Astrocyte (in vitro differentiated cells and primary cell): ENCODE measurements around the gene TNFSF8.

Experiments used
- EZH2 ChIP-seq: IDR thresholded peaks from 2 replicates; pipeline ENCODE4 v1.6.1; 2012; ENCODE audit warnings: mild to moderate bottlenecking, low read length, inconsistent platforms; ENCODE audit not compliant: insufficient read depth
- TF ChIP-seq, protein P1 (sequence below): IDR thresholded peaks from 2 replicates; pipeline ENCODE4 v1.5.1; 2011; ENCODE audit warnings: low read depth, mild to moderate bottlenecking, inconsistent platforms, low read length, moderate library complexity; ENCODE audit not compliant: insufficient read depth

DNA sequence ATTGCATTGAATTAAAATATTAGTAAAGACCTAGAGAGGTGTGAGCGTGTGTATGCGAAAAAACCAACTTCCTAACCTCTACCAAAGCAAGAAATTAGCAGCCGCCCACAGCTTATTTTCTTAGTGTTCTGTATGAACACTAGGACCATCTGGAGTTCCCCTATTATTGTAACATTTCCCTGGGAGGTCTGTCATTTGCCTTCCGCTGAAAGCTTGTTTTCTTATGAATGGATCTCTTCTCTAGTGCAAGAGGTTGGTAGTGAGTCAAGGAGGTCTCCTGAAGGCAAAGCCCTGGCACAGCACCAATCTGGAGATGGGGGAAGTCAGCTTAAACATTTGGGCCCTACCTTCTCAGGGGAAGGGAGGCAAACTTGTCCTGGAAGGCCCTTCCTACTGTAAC is 10.8 kb downstream of the TNFSF8 start:
- TF ChIP-seq, protein P1, sequence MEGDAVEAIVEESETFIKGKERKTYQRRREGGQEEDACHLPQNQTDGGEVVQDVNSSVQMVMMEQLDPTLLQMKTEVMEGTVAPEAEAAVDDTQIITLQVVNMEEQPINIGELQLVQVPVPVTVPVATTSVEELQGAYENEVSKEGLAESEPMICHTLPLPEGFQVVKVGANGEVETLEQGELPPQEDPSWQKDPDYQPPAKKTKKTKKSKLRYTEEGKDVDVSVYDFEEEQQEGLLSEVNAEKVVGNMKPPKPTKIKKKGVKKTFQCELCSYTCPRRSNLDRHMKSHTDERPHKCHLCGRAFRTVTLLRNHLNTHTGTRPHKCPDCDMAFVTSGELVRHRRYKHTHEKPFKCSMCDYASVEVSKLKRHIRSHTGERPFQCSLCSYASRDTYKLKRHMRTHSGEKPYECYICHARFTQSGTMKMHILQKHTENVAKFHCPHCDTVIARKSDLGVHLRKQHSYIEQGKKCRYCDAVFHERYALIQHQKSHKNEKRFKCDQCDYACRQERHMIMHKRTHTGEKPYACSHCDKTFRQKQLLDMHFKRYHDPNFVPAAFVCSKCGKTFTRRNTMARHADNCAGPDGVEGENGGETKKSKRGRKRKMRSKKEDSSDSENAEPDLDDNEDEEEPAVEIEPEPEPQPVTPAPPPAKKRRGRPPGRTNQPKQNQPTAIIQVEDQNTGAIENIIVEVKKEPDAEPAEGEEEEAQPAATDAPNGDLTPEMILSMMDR: no peak
- TF ChIP-seq EZH2: no peak
